ENCODE measurements around the gene DTHD1.

The DTHD1 gene

GRCh38 chr4:36283912-36284465 is 2.6 kb downstream of the DTHD1 start:
- no peaks in the 10 kb centered on the region for H3K36me3 Mint-ChIP-seq (ENCODE audit: low read depth)
- H3K27me3 Mint-ChIP-seq: no peaks in the 10 kb centered on the region
- H3K4me3 Mint-ChIP-seq: no peak overlapping the region
- intact Hi-C loops (cut with micrococcal nuclease): no loop called here
- H3K4me1 Mint-ChIP-seq (ENCODE audit: low read depth): peaks cover 13% of the 10 kb centered on the region
- H3K27ac Mint-ChIP-seq: no peak overlapping the region
- no peaks in the 10 kb centered on the region for H3K9me3 Mint-ChIP-seq

GRCh38 chr4:36285784-36286480 is 4.5 kb downstream of the DTHD1 start:
- no peaks in the 10 kb centered on the region for H3K9me3 Mint-ChIP-seq
- no peaks in the 10 kb centered on the region for H3K36me3 Mint-ChIP-seq (ENCODE audit: low read depth)
- H3K27me3 Mint-ChIP-seq: no peaks in the 10 kb centered on the region
- peaks cover 13% of the 10 kb centered on the region for H3K4me1 Mint-ChIP-seq (ENCODE audit: low read depth)
- intact Hi-C loops (cut with micrococcal nuclease): loop anchor here (5.0 kb wide), 1 partner anchor 41 kb away; no protein-coding TSS in a partner anchor
- H3K4me3 Mint-ChIP-seq: no peak overlapping the region
- no peak overlapping the region for H3K27ac Mint-ChIP-seq

- H3K27ac Mint-ChIP-seq: no peak overlapping the region
- H3K4me1 Mint-ChIP-seq (ENCODE audit: low read depth): peaks cover 13% of the 10 kb centered on the region
- H3K27me3 Mint-ChIP-seq: no peaks in the 10 kb centered on the region
- intact Hi-C loops (cut with micrococcal nuclease): loop anchor here (5.0 kb wide), 1 partner anchor 41 kb away; no protein-coding TSS in a partner anchor
- no peaks in the 10 kb centered on the region for H3K36me3 Mint-ChIP-seq (ENCODE audit: low read depth)
- no peaks in the 10 kb centered on the region for H3K9me3 Mint-ChIP-seq
- no peak overlapping the region for H3K4me3 Mint-ChIP-seq
These were observed 5.1 kb downstream of the DTHD1 start for GRCh38 chr4:36286481-36286871.

GRCh38 chr4:36288731-36289426 is 7.5 kb downstream of the DTHD1 start:
- peaks cover 25% of the 10 kb centered on the region for H3K4me1 Mint-ChIP-seq (ENCODE audit: low read depth)
- H3K4me3 Mint-ChIP-seq: no peak overlapping the region
- H3K9me3 Mint-ChIP-seq: no peaks in the 10 kb centered on the region
- H3K36me3 Mint-ChIP-seq (ENCODE audit: low read depth): no peaks in the 10 kb centered on the region
- H3K27me3 Mint-ChIP-seq: no peaks in the 10 kb centered on the region
- no peak overlapping the region for H3K27ac Mint-ChIP-seq
- intact Hi-C loops (cut with micrococcal nuclease): loop anchor here (5.0 kb wide), 1 partner anchor 38 kb away; no protein-coding TSS in a partner anchor

- Mint-ChIP-seq H3K9me3 (no peaks in the 10 kb centered on the region), H3K27ac (no peak overlapping the region), H3K4me3 (no peak overlapping the region), H3K36me3 (ENCODE audit: low read depth) (no peaks in the 10 kb centered on the region), H3K4me1 (ENCODE audit: low read depth) (peaks cover 25% of the 10 kb centered on the region), H3K27me3 (no peaks in the 10 kb centered on the region)
- intact Hi-C loops (cut with micrococcal nuclease): loop anchor here (5.0 kb wide), 1 partner anchor 1102 kb away; no protein-coding TSS in a partner anchor
These were observed 9.2 kb downstream of the DTHD1 start for GRCh38 chr4:36290641-36291040.

GRCh38 chr4:36292556-36293188 is 11.3 kb downstream of the DTHD1 start:
- Mint-ChIP-seq H3K27ac (peak overlapping the region; percentile 18), H3K4me3 (no peak overlapping the region), H3K4me1 (ENCODE audit: low read depth) (peaks cover 18% of the 10 kb centered on the region)

GRCh38 chr4:36301127-36301526 is 19.7 kb downstream of the DTHD1 start:
- peaks cover 27% of the 10 kb centered on the region for H3K4me1 Mint-ChIP-seq (ENCODE audit: low read depth)
- no peak overlapping the region for H3K4me3 Mint-ChIP-seq
- intact Hi-C loops (cut with micrococcal nuclease): no loop called here
- no peaks in the 10 kb centered on the region for H3K27me3 Mint-ChIP-seq
- no peaks in the 10 kb centered on the region for H3K36me3 Mint-ChIP-seq (ENCODE audit: low read depth)
- no peak overlapping the region for H3K27ac Mint-ChIP-seq
- H3K9me3 Mint-ChIP-seq: no peaks in the 10 kb centered on the region

More at GRCh38 chr4:36292556-36293188, 11.3 kb downstream of the DTHD1 start:
- no peaks in the 10 kb centered on the region for H3K36me3 Mint-ChIP-seq (ENCODE audit: low read depth)
- H3K27me3 Mint-ChIP-seq: no peaks in the 10 kb centered on the region
- H3K9me3 Mint-ChIP-seq: no peaks in the 10 kb centered on the region
- intact Hi-C loops (cut with micrococcal nuclease): loop anchor here (5.0 kb wide), 1 partner anchor 1100 kb away; no protein-coding TSS in a partner anchor

GRCh38 chr4:36303426-36304137 is 22.2 kb downstream of the DTHD1 start:
- Mint-ChIP-seq H3K9me3 (no peaks in the 10 kb centered on the region), H3K4me3 (no peak overlapping the region), H3K27ac (peak overlapping the region; percentile 63), H3K27me3 (no peaks in the 10 kb centered on the region), H3K4me1 (ENCODE audit: low read depth) (peaks cover 35% of the 10 kb centered on the region), H3K36me3 (ENCODE audit: low read depth) (no peaks in the 10 kb centered on the region)
- intact Hi-C loops (cut with micrococcal nuclease): no loop called here

- intact Hi-C loops (cut with micrococcal nuclease): no loop called here
- no peaks in the 10 kb centered on the region for H3K36me3 Mint-ChIP-seq (ENCODE audit: low read depth)
- no peaks in the 10 kb centered on the region for H3K9me3 Mint-ChIP-seq
- H3K27ac Mint-ChIP-seq: peak overlapping the region; percentile 63
- no peak overlapping the region for H3K4me3 Mint-ChIP-seq
- H3K27me3 Mint-ChIP-seq: no peaks in the 10 kb centered on the region
- peaks cover 35% of the 10 kb centered on the region for H3K4me1 Mint-ChIP-seq (ENCODE audit: low read depth)
These were observed 22.8 kb downstream of the DTHD1 start for GRCh38 chr4:36304138-36304681.

GRCh38 chr4:36308150-36308549 is 26.7 kb downstream of the DTHD1 start:
- intact Hi-C loops (cut with micrococcal nuclease): no loop called here
- no peaks in the 10 kb centered on the region for H3K9me3 Mint-ChIP-seq
- H3K27me3 Mint-ChIP-seq: no peaks in the 10 kb centered on the region
- peaks cover 61% of the 10 kb centered on the region for H3K4me1 Mint-ChIP-seq (ENCODE audit: low read depth)
- no peak overlapping the region for H3K4me3 Mint-ChIP-seq
- H3K36me3 Mint-ChIP-seq (ENCODE audit: low read depth): no peaks in the 10 kb centered on the region
- H3K27ac Mint-ChIP-seq: no peak overlapping the region

- intact Hi-C loops (cut with micrococcal nuclease): no loop called here
- H3K36me3 Mint-ChIP-seq (ENCODE audit: low read depth): no peaks in the 10 kb centered on the region
- no peaks in the 10 kb centered on the region for H3K27me3 Mint-ChIP-seq
- H3K4me1 Mint-ChIP-seq (ENCODE audit: low read depth): peaks cover 51% of the 10 kb centered on the region
- no peak overlapping the region for H3K4me3 Mint-ChIP-seq
- peak overlapping the region; percentile 1 for H3K27ac Mint-ChIP-seq
- no peaks in the 10 kb centered on the region for H3K9me3 Mint-ChIP-seq
These were observed 28.8 kb downstream of the DTHD1 start for GRCh38 chr4:36310216-36310615.

GRCh38 chr4:36310793-36311192 is 29.4 kb downstream of the DTHD1 start:
- Mint-ChIP-seq H3K4me1 (ENCODE audit: low read depth) (peaks cover 45% of the 10 kb centered on the region), H3K4me3 (peak overlapping the region; percentile 23), H3K27ac (peak overlapping the region; percentile 76), H3K36me3 (ENCODE audit: low read depth) (no peaks in the 10 kb centered on the region), H3K9me3 (no peaks in the 10 kb centered on the region), H3K27me3 (no peaks in the 10 kb centered on the region)
- intact Hi-C loops (cut with micrococcal nuclease): no loop called here

- H3K4me3 Mint-ChIP-seq: no peak overlapping the region
- H3K36me3 Mint-ChIP-seq (ENCODE audit: low read depth): no peaks in the 10 kb centered on the region
- peak overlapping the region; percentile 68 for H3K27ac Mint-ChIP-seq
- intact Hi-C loops (cut with micrococcal nuclease): no loop called here
- no peaks in the 10 kb centered on the region for H3K27me3 Mint-ChIP-seq
- peaks cover 37% of the 10 kb centered on the region for H3K4me1 Mint-ChIP-seq (ENCODE audit: low read depth)
- no peaks in the 10 kb centered on the region for H3K9me3 Mint-ChIP-seq
These were observed 31.1 kb downstream of the DTHD1 start for GRCh38 chr4:36312511-36312910.

All from dendritic cell treated with granulocyte-macrophage colony-stimulating factor and Interleukin-4, amounts not matched to agents 40 ng/mL and 50 ng/mL, for 4 days (primary cell).